Measurements from ENCODE around the gene CALHM2.
"Not testable (repeated sequence)": the region's sequence is repeated elsewhere in the genome, so short reads cannot be mapped to it uniquely, and the experiment has no call there.

CALHM2 gene

DNA sequence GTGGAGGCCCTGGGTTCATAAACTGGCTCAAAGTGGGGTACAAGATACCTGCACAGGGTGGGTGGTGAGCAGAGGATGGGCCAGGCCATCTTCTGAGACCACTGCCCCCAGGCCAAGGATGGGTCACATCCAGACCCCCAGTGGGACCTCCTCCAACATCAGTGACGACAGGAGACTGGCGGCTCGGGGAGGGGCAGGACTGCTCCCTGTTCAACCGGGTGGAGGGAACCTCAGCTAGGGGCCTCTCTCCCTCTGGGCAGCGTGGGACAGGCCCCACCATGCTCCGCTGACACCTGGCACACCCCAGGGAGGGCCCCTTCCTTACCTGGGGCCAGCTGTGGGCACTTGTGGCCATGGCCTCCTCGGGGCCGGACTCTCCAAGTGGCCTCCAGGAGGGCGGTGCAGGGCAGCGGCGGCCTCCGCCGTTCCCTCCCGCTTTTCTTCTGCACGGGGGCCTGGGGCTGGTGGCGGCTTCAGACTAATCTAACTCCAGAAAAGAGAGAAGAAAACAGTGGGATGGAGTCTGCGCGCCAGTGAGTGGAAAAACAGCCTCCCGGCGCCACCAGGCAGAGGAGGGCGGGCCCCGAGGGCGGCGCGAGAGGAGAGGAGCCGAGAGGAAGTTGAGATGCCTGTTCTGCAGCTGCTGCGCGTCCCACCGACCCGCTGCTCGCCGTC is at the start of gene CALHM2:
Gene CALHM2, minus strand, starts transcription at position 540 of the 675 bp plus-strand sequence. CDS start 2,429 bp downstream, outside the sequence.
- DNase-seq = peak; percentile 45

DNA sequence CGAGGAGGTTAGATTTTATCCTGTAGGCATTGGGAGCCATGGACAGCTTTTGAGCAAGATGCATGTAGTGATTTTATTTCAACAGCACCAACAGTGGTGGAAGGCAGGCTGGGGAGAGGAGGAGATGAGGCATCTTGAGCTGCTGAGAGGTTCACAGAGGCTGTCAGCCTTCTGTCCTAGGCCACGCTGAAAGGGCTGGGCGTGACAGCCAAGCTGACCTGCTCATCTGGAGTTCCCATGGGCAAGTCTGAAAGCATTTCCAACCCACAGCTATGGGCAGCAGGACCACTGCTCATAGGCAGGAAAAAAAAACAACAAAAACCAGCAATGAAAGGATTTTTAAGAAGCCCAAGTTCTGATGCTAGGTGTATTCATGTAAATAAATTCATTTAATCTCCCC is 49.0 kb upstream of the CALHM2 start:
- no peak for DNase-seq

- DNase-seq = no peak
Observed at GRCh38 chr10:103500481-103500880, 48.3 kb upstream of the CALHM2 start.

DNA sequence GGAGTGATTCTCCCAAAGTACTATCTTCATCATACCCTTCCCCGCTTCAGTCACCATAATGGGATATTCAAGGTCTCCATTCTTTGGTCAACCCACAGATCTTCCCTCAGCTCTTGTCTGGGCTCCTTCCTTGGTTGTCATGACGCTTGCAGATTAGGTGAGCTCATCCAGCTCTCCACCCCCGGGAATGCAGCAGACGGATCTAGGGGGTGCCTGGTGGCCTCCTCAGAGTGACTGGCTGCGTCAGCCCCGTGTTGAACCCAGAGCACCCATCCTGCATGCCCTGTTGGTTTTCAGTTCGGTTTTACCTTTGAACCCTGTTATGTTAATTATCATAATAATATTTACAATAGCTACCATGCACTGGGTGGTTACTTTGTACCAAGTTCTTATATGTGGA is 47.7 kb upstream of the CALHM2 start:
- no peak for DNase-seq

- DNase-seq = no peak
Observed at GRCh38 chr10:103498936-103499638, 46.9 kb upstream of the CALHM2 start.

- no peak for DNase-seq
Observed at GRCh38 chr10:103497161-103497915, 45.2 kb upstream of the CALHM2 start.

GRCh38 chr10:103495321-103495720 is 43.2 kb upstream of the CALHM2 start:
- DNase-seq = no peak

DNA sequence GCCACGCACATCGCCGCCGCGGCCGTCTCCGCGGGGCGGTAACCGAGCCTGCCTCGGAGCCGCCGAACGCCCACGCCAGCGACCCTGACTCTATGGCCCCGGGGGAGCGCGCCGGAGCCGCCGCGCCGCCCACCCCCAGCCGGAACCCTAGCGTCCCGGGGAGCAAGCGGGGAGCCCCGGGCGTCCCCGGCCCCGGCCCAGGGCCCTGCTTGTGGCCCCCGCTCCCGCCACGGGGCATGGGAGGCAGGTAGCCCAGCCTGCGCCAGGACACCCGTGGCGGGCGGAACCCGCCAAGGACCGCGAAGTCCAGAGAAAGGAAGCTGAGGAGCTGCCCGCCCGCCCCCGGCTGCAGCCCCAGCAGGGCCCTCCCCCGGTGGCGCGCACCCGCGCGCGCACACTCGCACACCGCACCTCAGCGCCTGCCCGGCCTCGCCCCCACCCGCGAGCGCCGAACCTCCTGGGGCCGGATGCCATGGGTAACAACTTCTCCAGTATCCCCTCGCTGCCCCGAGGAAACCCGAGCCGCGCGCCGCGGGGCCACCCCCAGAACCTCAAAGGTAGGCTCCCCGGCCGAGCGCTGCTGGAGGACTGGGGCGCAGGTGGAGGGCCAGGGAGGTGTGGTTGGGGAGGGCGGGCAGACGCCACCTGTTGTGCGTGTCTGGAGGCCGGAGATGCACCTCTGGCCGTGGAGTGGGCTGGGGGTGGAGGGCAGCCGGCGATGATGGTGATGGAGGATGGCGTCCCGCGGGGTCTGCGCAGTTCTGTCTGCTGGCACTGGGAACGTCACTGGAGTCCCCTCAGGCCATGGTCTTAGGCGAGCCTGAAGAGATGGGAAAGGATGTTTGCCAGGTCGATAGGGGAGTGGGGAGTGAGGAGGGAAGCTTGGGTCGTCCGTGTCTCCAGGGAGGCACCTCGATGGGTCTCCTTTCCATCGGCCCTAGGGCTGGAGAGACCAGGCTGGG is 42.0 kb upstream of the CALHM2 start:
- peak; percentile 3 for DNase-seq

DNA sequence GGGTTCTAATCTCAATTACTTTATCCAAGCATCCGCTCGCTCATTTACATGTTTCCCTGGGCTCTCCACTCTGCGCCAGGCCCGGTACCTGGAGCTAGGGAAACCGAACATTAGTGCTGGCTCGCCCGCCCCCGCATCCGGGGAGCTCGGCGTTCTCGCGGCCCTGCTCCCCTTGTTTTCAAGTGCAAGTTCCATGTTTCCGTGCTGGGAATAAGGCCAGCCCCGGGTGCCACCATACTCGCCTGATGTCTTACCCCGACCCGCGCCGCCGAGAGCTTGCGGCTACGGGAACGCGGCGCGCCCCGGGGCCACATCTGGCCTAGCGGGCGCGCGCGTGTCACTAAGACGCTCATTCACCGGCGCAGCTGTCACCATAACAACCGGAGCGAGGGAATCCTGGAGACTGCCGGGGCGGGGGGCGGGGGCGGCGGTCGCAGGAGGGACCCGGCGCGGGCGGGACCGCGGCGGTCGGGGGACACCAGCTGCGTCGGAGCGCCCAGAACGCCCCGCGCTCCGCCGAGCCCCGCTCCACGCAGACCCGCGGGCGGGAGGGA is 41.3 kb upstream of the CALHM2 start, which contains the start of gene NEURL1:
Gene NEURL1, plus strand, starts transcription at position 344 of the 554 bp plus-strand sequence. CDS start 683 bp downstream, outside the sequence.
- peak; percentile 5 for DNase-seq

DNA sequence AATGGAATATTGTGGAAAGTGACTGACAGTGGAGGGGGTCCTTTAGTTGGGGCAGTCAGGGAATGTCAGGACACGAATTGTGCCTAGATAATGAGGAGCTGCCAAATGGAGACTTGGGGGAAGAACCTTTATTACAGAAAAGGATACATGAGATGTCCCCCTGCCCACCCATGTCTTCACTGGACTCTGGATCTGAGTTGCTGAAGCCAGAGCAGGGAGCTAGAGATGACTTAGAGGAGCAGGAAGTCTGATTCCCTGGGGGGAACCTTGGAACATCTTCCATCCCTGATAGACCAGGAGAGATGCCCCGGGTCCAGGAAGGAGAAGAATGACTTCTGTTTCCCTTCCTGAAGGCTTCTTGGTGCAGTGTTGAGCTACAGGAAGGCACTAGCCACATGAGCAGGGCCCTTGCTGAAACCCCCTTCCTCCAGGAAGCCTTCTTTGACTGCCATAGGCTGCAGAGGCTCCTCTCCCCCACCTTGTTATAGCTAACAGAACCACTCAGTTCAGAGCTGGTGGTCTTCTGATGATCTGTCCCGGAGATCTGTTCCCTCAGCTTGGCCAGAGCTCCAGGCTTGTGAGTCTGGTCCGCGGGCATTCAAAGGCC is 40.6 kb upstream of the CALHM2 start:
- DNase-seq = no peak

- no peak for DNase-seq
Observed at GRCh38 chr10:103491729-103492364, 39.7 kb upstream of the CALHM2 start.

- no peak for DNase-seq
Observed at GRCh38 chr10:103490986-103491314, 38.8 kb upstream of the CALHM2 start.

DNA sequence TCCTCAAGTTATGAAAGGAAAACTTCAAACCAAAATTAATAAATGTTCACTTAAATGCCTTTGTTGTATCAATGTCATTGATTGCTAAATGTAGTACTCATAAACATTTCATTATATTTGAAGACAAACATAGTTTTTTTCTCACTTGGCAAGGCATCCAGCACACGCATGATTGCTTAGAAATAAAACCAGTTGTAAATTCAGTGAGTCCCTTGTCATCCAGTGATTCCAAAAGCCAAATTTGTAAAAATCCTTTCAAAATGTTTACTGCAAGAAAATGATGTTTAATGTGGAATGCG is 35.2 kb upstream of the CALHM2 start:
- no peak for DNase-seq

DNA sequence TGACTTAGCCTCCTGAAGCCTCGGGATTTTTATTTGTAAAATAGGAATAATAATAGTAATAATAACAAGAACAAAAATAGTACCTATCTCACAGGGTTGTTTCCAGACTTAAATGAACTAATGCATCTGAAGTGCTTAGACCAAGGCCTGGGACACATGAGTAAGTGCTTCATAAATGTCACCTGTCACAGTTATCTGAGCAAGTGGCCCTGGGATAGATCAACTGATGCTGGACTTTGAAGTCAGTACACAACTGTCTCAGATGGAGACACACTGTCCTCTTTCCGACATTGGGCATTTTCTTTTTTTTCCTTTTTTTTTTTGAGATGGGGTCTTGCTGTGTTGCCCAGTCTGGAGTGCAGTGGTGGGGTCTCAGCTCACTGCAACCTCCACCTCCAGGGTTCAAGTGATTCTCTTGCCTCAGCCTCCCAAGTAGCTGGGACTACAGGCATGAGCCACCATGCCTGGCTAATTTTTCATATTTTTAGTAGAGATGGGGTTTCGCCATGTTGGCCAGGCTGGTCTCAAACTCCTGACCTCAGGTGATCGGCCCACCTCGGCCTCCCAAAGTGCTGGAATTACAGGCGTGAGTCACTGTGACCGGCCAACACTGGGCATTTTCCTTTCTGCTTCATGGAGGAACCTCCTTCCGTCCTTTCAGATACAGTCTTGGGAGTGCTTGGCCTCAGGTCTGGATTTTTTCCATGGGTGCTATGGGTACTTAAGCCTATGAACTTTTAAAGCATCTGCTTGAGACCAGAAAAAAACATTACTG is 34.7 kb upstream of the CALHM2 start:
- not testable (repeated sequence) for DNase-seq

- DNase-seq = no peak
Observed at GRCh38 chr10:103481974-103482531, 29.9 kb upstream of the CALHM2 start.

GRCh38 chr10:103480521-103480920 is 28.4 kb upstream of the CALHM2 start:
- no peak for DNase-seq

GRCh38 chr10:103479135-103479534 is 27.0 kb upstream of the CALHM2 start, which contains the start of gene CALHM3:
Gene CALHM3, minus strand, starts transcription at chr10:103479240. Its CDS starts 208 bp downstream, at chr10:103479032.
- DNase-seq = no peak

DNA sequence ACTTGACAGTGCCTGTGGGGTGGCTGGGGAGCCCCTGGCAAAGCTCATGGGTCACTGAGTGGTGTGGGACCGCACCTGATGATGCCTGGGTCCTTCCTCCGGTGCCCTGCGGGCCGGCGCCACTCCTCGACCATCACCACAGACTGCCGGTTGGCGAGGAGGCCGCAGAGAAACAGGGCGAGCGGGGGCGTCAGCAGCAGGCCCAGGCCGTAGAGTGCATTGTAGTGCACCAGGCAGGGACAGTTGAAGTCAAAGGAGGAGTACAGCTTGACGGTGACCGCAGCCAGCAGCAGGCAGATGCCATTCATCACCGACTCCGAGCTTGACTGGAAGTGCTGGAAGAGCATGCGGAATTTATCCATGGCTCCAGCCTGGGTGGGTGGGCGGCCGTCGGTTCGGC is 26.5 kb upstream of the CALHM2 start:
- DNase-seq = no peak

DNA sequence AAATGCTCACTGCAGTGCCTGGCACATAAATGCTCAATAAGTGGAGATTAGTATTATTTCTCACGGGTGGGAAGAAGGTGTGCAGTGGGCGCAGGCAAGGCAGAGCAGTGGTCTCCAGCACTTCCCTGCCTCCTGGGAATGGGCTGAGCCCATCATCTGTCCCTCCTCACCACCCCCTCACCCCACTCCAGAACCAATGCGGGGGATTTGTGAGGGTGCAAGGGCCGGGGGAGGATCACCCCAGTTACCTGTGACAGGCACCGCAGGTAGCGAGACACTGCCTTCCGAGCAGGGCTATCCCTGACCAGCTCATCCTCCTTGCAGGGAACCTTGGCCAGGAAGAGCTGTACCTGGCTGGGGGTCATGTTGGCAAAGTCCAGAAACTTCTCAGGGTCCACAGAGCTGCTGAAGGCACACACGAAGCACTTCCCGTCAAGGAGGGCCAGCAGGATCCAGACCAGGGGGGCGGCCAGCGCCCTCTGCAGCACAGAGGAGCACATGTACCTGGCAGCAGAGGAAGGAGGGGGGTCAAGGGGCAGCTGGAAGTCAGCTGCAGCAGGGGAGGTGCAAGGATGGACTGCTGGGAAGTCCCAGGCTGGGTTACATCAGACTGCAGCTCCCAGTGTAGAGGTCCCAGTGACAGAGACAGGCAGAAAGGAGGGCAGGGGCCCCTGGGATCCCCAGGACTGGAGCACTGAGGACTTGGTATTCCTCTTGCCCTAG is 24.0 kb upstream of the CALHM2 start:
- no peak for DNase-seq

DNA sequence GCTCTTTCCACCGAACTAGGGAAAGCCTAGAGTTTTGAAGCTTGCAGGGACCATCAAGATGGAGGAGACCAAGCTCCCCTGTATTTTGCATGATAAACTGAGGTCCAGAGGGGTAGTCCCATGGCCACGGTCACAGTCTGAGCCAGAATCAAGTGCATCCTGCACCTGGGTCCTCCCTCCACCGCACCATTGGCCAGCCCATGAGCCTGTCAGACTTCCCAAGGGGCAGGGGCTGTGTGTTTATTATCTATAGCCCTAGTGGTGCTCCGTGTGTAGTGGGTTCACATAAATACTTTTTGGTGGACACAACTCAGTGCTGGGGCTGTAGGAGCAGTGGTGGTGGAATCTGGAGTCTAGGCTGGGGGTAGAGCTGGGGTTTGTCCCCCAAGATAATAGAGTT is 23.3 kb upstream of the CALHM2 start:
- DNase-seq = no peak
